HEK293T (cell line): ENCODE measurements around the gene FAXDC2.

Experiments
- BHLHE40 ChIP-seq: fragments of 450-650 bp; IDR thresholded peaks from 2 replicates; pipeline ENCODE4 v1.6.1; 2016; ENCODE audit warnings: mild to moderate bottlenecking, moderate library complexity, borderline replicate concordance
- FOXA1 ChIP-seq: fragments of 450-650 bp; IDR thresholded peaks from 2 replicates; pipeline ENCODE4 v1.6.1; 2016; ENCODE audit warnings: mild to moderate bottlenecking
- L3MBTL2 ChIP-seq: fragments of 450-650 bp; conservative IDR thresholded peaks from 2 replicates; pipeline ENCODE4 v1.6.1; 2016; ENCODE audit warnings: mild to moderate bottlenecking
- SP1 ChIP-seq: fragments of 450-650 bp; IDR thresholded peaks from 2 replicates; pipeline ENCODE4 v1.6.1; 2017

DNA sequence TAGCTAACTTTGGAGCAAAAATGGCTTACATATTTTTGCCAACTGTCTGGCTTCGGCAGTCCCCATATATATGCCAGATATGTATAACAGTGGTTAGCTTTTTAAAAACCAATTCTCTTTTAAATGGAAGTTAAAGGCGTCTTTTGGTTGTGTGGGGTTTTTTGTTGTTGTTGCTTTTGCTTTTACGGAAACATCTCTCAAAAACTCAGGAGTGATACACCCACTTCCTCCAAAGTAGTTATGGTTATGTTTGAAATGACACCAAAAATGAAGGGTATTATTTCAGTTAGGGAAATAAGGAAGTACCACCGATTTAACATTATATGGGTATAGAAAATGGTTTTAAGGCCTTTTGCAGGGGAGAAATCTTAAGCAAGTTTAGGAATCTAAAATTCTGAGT is 10.4 kb upstream of the FAXDC2 start:
- TF ChIP-seq SP1 (no peak), L3MBTL2 (no peak), BHLHE40 (no peak), FOXA1 (no peak)
